HCT116 (cell line): ENCODE data around the gene SH3BP4. TPM values are rescaled to one million over a fixed set of nuclear protein-coding genes. Genes with fewer than 3 reads are reported as not detected.

Experiments
- ATAC-seq: fragments of 200-7000 bp; cut with Tn5 transposase; 2 replicates; pipeline ENCODE4 v1.9.1; 2020; ENCODE audit warnings: mild to moderate bottlenecking, moderate library complexity
- BruUV-seq: library from RNA; stranded (reverse); fragments of 400-500 nt; replicated peaks from 2 replicates; lab custom pipeline; 2021; lab: Mats Ljungman, UMichigan
- CTCF ChIA-PET: fragments of 300-600 bp; sonication (Branson Sonifier 250); formaldehyde crosslinking; loops from one replicate; lab custom pipeline; 2021; ENCODE audit warnings: antibody characterized with exemption; lab: Charles Lee
- POLR2A ChIA-PET: fragments of 300-600, 350-600 bp; sonication (Branson Sonifier 250); formaldehyde crosslinking; loops from one replicate; lab custom pipeline; 2021; ENCODE audit warnings: antibody characterized with exemption; lab: Charles Lee
- RAD21 ChIA-PET, 2 experiments: fragments of 300-600 bp; sonication (Branson Sonifier 250); formaldehyde crosslinking; loops; one replicate each; lab custom pipeline; 2023; ENCODE audit warnings: low total read pairs in 2 of 2; ENCODE audit not compliant: uncharacterized antibody in 2 of 2, unreplicated experiment in 2 of 2, low non-redundant PET in 1 of 2; lab: Charles Lee
- DNase-seq: peaks from one replicate; pipeline ENCODE4 v3.0.0-alpha.2; 2010; ENCODE audit warnings: low read depth, low spot score
- H2AFZ ChIP-seq: fragments of 200-600 bp; shearing (Covaris generic), sonication (generic); 2 replicates; pipeline ENCODE4 v1.6.1; 2017; ENCODE audit warnings: low read depth, mixed run types, mixed read lengths, antibody characterized with exemption, low read length; ENCODE audit not compliant: poor library complexity, severe bottlenecking
- H3K27ac ChIP-seq: 2 replicates; pipeline ENCODE4 v1.5.1; 2012; ENCODE audit warnings: low read depth, low read length
- H3K27me3 ChIP-seq: fragments of 200-600 bp; sonication (generic); 2 replicates; pipeline ENCODE4 v1.6.1; 2016; ENCODE audit warnings: mixed run types, low read length, mixed read lengths; ENCODE audit not compliant: insufficient read depth
- H3K36me3 ChIP-seq, 2 experiments: fragments of 200-500 bp in 1 of 2; fragments of 200-600 bp in 1 of 2; sonication (Bioruptor generic) in 1 of 2; sonication (generic) in 1 of 2; 2 replicates each; pipeline versions ENCODE4 v1.5.1 to v1.6.1; 2014 to 2016; ENCODE audit warnings: low read length in 2 of 2, inconsistent platforms in 1 of 2, mixed read lengths in 1 of 2, mixed run types in 1 of 2; ENCODE audit not compliant: insufficient read depth in 2 of 2, control insufficient read depth in 1 of 2
- H3K4me1 ChIP-seq, 2 experiments: fragments of 200-600 bp in 1 of 2; sonication (generic) in 1 of 2; 2 replicates each; pipeline versions ENCODE4 v1.5.1 to v1.6.1; 2012 to 2017; ENCODE audit warnings: low read length in 2 of 2, inconsistent platforms in 1 of 2, mild to moderate bottlenecking in 1 of 2, mixed read lengths in 1 of 2, mixed run types in 1 of 2, moderate library complexity in 1 of 2; ENCODE audit not compliant: insufficient read depth in 2 of 2, control insufficient read depth in 1 of 2
- H3K4me2 ChIP-seq: fragments of 200-600 bp; sonication (generic); 2 replicates; pipeline ENCODE4 v1.6.1; 2017; ENCODE audit warnings: mixed run types, low read length, mixed read lengths
- H3K4me3 ChIP-seq, 2 experiments: fragments of 200-600 bp in 1 of 2; sonication (generic) in 1 of 2; replicated peaks in 1 of 2; 2 replicates each; pipeline ENCODE4 v1.5.1; 2011 to 2016; ENCODE audit warnings: low read length in 2 of 2, control low read depth in 1 of 2, low read depth in 1 of 2, mild to moderate bottlenecking in 1 of 2, mixed read lengths in 1 of 2, mixed run types in 1 of 2
- H3K79me2 ChIP-seq: fragments of 200-600 bp; sonication (generic); 2 replicates; pipeline ENCODE4 v1.6.1; 2017; ENCODE audit warnings: mild to moderate bottlenecking, mixed run types, low read length, moderate library complexity, mixed read lengths; ENCODE audit not compliant: insufficient read depth
- H3K9ac ChIP-seq: fragments of 200-600 bp; sonication (generic); 2 replicates; pipeline ENCODE4 v1.6.1; 2016; ENCODE audit warnings: low read length, mixed read lengths
- H3K9me2 ChIP-seq: fragments of 200-600 bp; sonication (generic), shearing (Covaris generic); 2 replicates; pipeline ENCODE4 v1.6.1; 2017; ENCODE audit warnings: mixed run types, mild to moderate bottlenecking, moderate library complexity; ENCODE audit not compliant: insufficient read depth
- H3K9me3 ChIP-seq, 2 experiments: fragments of 200-500 bp in 1 of 2; fragments of 200-600 bp in 1 of 2; sonication (Bioruptor generic) in 1 of 2; sonication (generic) in 1 of 2; 2 replicates each; pipeline ENCODE4 v1.6.1; 2014 to 2017; ENCODE audit warnings: low read length in 2 of 2, mixed read lengths in 2 of 2, inconsistent platforms in 1 of 2, low read depth in 1 of 2, mild to moderate bottlenecking in 1 of 2, mixed run types in 1 of 2, moderate library complexity in 1 of 2; ENCODE audit not compliant: control insufficient read depth in 1 of 2, insufficient read depth in 1 of 2
- H4K20me1 ChIP-seq: fragments of 200-600 bp; sonication (generic), shearing (Covaris generic); 2 replicates; pipeline ENCODE4 v1.6.1; 2017; ENCODE audit warnings: mixed run types, mild to moderate bottlenecking, moderate library complexity; ENCODE audit not compliant: insufficient read depth
- EGR1 ChIP-seq: IDR thresholded peaks from 2 replicates; pipeline ENCODE4 v1.6.1; 2012; ENCODE audit warnings: low read depth
- ELF1 ChIP-seq: IDR thresholded peaks from 2 replicates; pipeline ENCODE4 v1.6.1; 2012; ENCODE audit warnings: low read depth, borderline replicate concordance
- EZH2phosphoT487 ChIP-seq: fragments of 200-600 bp; IDR thresholded peaks from 2 replicates; pipeline ENCODE4 v1.6.1; 2018; ENCODE audit warnings: antibody characterized with exemption, borderline replicate concordance
- MAX ChIP-seq: IDR thresholded peaks from 2 replicates; pipeline ENCODE4 v1.6.1; 2012
- POLR2A ChIP-seq: IDR thresholded peaks from 2 replicates; pipeline ENCODE4 v1.7.0; 2011; ENCODE audit warnings: borderline replicate concordance; ENCODE audit not compliant: insufficient read depth, insufficient read length; ENCODE audit errors: extremely low read depth
- REST ChIP-seq: IDR thresholded peaks from 2 replicates; pipeline ENCODE4 v1.6.1; 2012; ENCODE audit warnings: low read depth
- SP1 ChIP-seq: IDR thresholded peaks from 2 replicates; pipeline ENCODE4 v1.6.1; 2012; ENCODE audit warnings: low read depth
- TCF7L2 ChIP-seq: IDR thresholded peaks from 2 replicates; pipeline ENCODE4 v1.7.0; 2011; ENCODE audit warnings: borderline replicate concordance, inconsistent platforms; ENCODE audit not compliant: insufficient read depth, insufficient read length; ENCODE audit errors: extremely low read depth
- YY1 ChIP-seq: IDR thresholded peaks from 2 replicates; pipeline ENCODE4 v1.6.1; 2011; ENCODE audit warnings: low read length, low read depth, moderate library complexity, mild to moderate bottlenecking; ENCODE audit not compliant: insufficient replicate concordance; ENCODE audit errors: extremely low read depth
- intact Hi-C: fragments of 100-400 bp; cut with micrococcal nuclease; formaldehyde crosslinking; loops from 2 replicates; pipeline ENCODE4 v1.10.0; 2022
- total RNA-seq: library from RNA; stranded (reverse); gene quantifications from one replicate; pipeline ENCODE4 v1.2.1, GENCODE V29; 2021; ENCODE audit not compliant: unreplicated experiment

Gene SH3BP4
- total RNA-seq, 1 experiment from 2014 or later, result 32.9 TPM

- no peak for TF ChIP-seq REST
- no peak for TF ChIP-seq YY1
Measured at GRCh38 chr2:235053651-235054050, 101.8 kb downstream of the SH3BP4 start (continued).

GRCh38 chr2:235054475-235054874 lies 102.7 kb downstream of the SH3BP4 start:
- POLR2A ChIA-PET, result no interaction called here
- Histone ChIP-seq H3K27me3 (no peaks in the 10 kb centered on the region), H3K36me3 (peaks cover 0 to 6% of the 10 kb centered on the region in 2 experiments; a peak in 1 of 4 replicates), H4K20me1 (no peaks in the 10 kb centered on the region), H3K4me1 (peaks cover 19 to 27% of the 10 kb centered on the region in 2 experiments), H3K4me3 (no peak overlapping the region), H3K27ac (no peak overlapping the region), H2AFZ (no peak overlapping the region), H3K79me2 (peaks cover 8% of the 10 kb centered on the region; the same call in 1 of the 2 replicates), H3K4me2 (no peak overlapping the region), H3K9ac (no peak overlapping the region), H3K9me3 (no peaks in the 10 kb centered on the region), H3K9me2 (no peaks in the 10 kb centered on the region)
- ATAC-seq (no peak), DNase-seq (no peak)
- RAD21 ChIA-PET, result no interaction called here
- CTCF ChIA-PET, result interaction anchor here (2.8 kb wide), 1 partner anchor 174 kb away, joined by 19 read pairs; no protein-coding TSS in a partner anchor
- TF ChIP-seq EGR1, result no peak
- no peak for TF ChIP-seq EZH2phosphoT487
- no peak for TF ChIP-seq TCF7L2
- TF ChIP-seq POLR2A, result no peak
- TF ChIP-seq SP1, result no peak
- no peak for TF ChIP-seq MAX
- no peak for TF ChIP-seq ELF1
- BruUV-seq, result no TSS peak
- intact Hi-C loops, result loop anchor here (5.0 to 10.0 kb wide), 2 partner anchors 87 to 300 kb away; no protein-coding TSS in a partner anchor
